Measurements from ENCODE around the gene TRMT13. TPM values are rescaled to one million over a fixed set of nuclear protein-coding genes. Genes with fewer than 3 reads are reported as not detected.
A peak's percentile ranks its signal among the peaks of the same experiment; 100 is the strongest.

TRMT13 gene
- total and polyA plus RNA-seq, 2 of the 13 experiments (the other 11 are each of a cell fraction or from before 2014, with no cell fraction given): 10.0 to 12.4 TPM

DNA sequence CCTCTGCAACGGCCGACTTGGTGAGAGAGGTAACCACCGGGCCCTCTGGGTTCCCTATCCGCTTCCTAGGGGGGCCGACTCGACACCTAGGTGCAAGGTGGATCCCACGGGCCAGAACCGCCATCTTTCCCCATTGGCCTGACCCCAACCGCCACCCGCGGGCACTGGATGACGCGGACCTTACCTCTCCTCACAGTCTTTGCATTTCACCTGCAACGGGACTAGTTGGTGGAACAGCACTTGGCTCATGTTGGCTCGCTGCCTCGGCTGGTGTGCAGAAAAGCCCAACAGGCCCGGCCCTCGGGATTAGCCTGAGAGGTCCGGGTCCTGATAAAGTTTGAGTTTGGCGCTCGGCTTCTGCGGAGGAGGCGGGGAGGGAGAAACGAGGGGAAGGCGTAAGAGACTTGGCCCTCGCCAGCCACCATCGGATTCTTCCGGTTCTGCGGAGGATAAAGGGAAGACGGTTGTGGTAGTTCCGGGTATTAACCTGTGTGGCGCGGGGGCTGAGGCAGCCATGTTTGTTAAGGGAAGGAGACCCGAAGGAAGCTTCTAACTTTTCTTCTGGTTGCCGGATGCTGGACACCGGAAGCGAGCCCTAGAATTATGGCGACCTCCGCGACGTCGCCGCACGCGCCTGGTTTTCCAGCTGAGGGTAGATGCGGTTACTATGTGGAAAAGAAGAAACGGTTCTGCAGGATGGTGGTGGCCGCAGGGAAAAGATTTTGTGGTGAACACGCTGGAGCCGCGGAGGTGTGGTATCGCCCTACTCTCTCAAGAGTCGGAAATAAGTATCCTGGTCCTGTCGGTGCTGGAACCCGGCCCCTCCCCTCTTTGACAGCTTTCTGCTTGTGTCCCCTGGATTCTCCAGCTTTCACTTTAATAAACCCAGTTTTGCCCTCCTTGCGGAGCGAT is at the start of gene TRMT13, which contains the start of gene SASS6 (continued):
- no peak; the same call in 1 of the 2 replicates for TF ChIP-seq ZBTB38 (CRISPR knock-in tag; IDR thresholded peaks at IDR 0.05)
- TF ChIP-seq ZNF136 (CRISPR knock-in tag; IDR thresholded peaks at IDR 0.05; ENCODE audit: low read depth): peak; percentile 81; the same call in 1 of the 2 replicates
- no peak for TF ChIP-seq TEAD3 (CRISPR knock-in tag; optimal IDR thresholded peaks at IDR 0.05; ENCODE audit: borderline replicate concordance)
- peak; percentile 98 for TF ChIP-seq HOXA3 (CRISPR knock-in tag; IDR thresholded peaks at IDR 0.05)
- TF ChIP-seq ETV5 (CRISPR knock-in tag; IDR thresholded peaks at IDR 0.05; ENCODE audit: borderline replicate concordance): peak; percentile 83
- TF ChIP-seq NFYB (CRISPR knock-in tag; IDR thresholded peaks at IDR 0.05): peak; percentile 19; the same call in 1 of the 2 replicates
- peak; percentile 98 for TF ChIP-seq GABPB1 (CRISPR knock-in tag; IDR thresholded peaks at IDR 0.05)
- TF ChIP-seq REL (CRISPR knock-in tag; conservative IDR thresholded peaks at IDR 0.05): no peak
- TF ChIP-seq RBM39 (IDR thresholded peaks at IDR 0.05; ENCODE audit: low read depth, low read length, poor library complexity, severe bottlenecking): peak; percentile 85
- TF ChIP-seq ZNF350 (CRISPR knock-in tag; IDR thresholded peaks at IDR 0.05; ENCODE audit: borderline replicate concordance, low read depth): peak; percentile 97; the same call in 1 of the 2 replicates
- TF ChIP-seq ZNF274 (CRISPR knock-in tag; IDR thresholded peaks at IDR 0.05): peak; percentile 51; the same call in 1 of the 2 replicates
- TF ChIP-seq, protein P1, sequence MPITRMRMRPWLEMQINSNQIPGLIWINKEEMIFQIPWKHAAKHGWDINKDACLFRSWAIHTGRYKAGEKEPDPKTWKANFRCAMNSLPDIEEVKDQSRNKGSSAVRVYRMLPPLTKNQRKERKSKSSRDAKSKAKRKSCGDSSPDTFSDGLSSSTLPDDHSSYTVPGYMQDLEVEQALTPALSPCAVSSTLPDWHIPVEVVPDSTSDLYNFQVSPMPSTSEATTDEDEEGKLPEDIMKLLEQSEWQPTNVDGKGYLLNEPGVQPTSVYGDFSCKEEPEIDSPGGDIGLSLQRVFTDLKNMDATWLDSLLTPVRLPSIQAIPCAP (CRISPR knock-in tag; IDR thresholded peaks at IDR 0.05; ENCODE audit: low read depth): no peak
- TF ChIP-seq NCOA2 (CRISPR knock-in tag; IDR thresholded peaks at IDR 0.05): no peak
- no peak for TF ChIP-seq HNRNPK (IDR thresholded peaks at IDR 0.05; ENCODE audit: low read depth, low read length, poor library complexity, severe bottlenecking)
- TF ChIP-seq, protein P2, sequence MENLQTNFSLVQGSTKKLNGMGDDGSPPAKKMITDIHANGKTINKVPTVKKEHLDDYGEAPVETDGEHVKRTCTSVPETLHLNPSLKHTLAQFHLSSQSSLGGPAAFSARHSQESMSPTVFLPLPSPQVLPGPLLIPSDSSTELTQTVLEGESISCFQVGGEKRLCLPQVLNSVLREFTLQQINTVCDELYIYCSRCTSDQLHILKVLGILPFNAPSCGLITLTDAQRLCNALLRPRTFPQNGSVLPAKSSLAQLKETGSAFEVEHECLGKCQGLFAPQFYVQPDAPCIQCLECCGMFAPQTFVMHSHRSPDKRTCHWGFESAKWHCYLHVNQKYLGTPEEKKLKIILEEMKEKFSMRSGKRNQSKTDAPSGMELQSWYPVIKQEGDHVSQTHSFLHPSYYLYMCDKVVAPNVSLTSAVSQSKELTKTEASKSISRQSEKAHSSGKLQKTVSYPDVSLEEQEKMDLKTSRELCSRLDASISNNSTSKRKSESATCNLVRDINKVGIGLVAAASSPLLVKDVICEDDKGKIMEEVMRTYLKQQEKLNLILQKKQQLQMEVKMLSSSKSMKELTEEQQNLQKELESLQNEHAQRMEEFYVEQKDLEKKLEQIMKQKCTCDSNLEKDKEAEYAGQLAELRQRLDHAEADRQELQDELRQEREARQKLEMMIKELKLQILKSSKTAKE (CRISPR knock-in tag; IDR thresholded peaks at IDR 0.05; ENCODE audit: borderline replicate concordance): no peak
- TF ChIP-seq, protein P3, sequence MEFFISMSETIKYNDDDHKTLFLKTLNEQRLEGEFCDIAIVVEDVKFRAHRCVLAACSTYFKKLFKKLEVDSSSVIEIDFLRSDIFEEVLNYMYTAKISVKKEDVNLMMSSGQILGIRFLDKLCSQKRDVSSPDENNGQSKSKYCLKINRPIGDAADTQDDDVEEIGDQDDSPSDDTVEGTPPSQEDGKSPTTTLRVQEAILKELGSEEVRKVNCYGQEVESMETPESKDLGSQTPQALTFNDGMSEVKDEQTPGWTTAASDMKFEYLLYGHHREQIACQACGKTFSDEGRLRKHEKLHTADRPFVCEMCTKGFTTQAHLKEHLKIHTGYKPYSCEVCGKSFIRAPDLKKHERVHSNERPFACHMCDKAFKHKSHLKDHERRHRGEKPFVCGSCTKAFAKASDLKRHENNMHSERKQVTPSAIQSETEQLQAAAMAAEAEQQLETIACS (CRISPR knock-in tag; IDR thresholded peaks at IDR 0.05): no peak
- no peak for TF ChIP-seq CC2D1A (CRISPR knock-in tag; IDR thresholded peaks at IDR 0.05)
- peak; percentile 39; the same call in 1 of the 2 replicates for TF ChIP-seq PPARG (CRISPR knock-in tag; conservative IDR thresholded peaks at IDR 0.05)

All from HepG2 (cell line).